K562 (cell line): ENCODE measurements around the gene MGAT5. TPM values are rescaled to one million over a fixed set of nuclear protein-coding genes. Genes with fewer than 3 reads are reported as not detected.

Experiments used
- ATAC-seq: fragments of 200-7000 bp; cut with Tn5 transposase; 3 replicates; pipeline ENCODE4 v1.9.1; 2020; ENCODE audit warnings: moderate library complexity
- BruUV-seq: library from RNA; stranded (reverse); fragments of 400-500 nt; replicated peaks from 2 replicates; lab custom pipeline; 2021; lab: Mats Ljungman, UMichigan
- CTCF ChIA-PET: fragments of 300-600 bp; formaldehyde crosslinking; extraction: SDS; loops from one replicate; lab custom pipeline; 2021; ENCODE audit warnings: low intra/inter-chr PET ratio; lab: Yijun Ruan, JAX
- POLR2A ChIA-PET: fragments of 300-600, 350-650 bp; sonication (Branson Sonifier 250); formaldehyde crosslinking; extraction: SDS; loops from one replicate; lab custom pipeline; 2021; ENCODE audit warnings: antibody characterized with exemption, inconsistent platforms; lab: Yijun Ruan, JAX
- DNase-seq, 4 experiments: peaks; one replicate each; pipeline versions ENCODE4 v3.0.0 to v3.0.0-alpha.2; 2011 to 2018; ENCODE audit warnings: low spot score in 3 of 4, mixed read lengths in 3 of 4; ENCODE audit errors: extremely low read depth in 1 of 4
- FAIRE-seq: peaks from 2 replicates; lab custom pipeline; 2011; peaks lifted over from hg19 to GRCh38; lab: Jason Lieb, UNC
- H2AFZ ChIP-seq: 2 replicates; pipeline ENCODE4 v1.6.0; 2011; ENCODE audit warnings: low read depth, low read length, control low read depth, inconsistent platforms
- H3K27ac ChIP-seq: fragments of 200-600 bp; 3 replicates; pipeline ENCODE4 v1.8.0; 2011; ENCODE audit warnings: low read depth, mild to moderate bottlenecking, control low read depth, inconsistent platforms, low read length, moderate library complexity, mixed read lengths; ENCODE audit errors: extremely low read depth
- H3K27me3 ChIP-seq, 2 experiments: fragments of 300-600 bp in 1 of 2; 2 replicates in 1 of 2; 3 replicates in 1 of 2; pipeline versions ENCODE4 v1.6.0 to v1.8.0; 2011; ENCODE audit warnings: inconsistent platforms in 2 of 2, low read length in 2 of 2, mild to moderate bottlenecking in 1 of 2, mixed read lengths in 1 of 2, moderate library complexity in 1 of 2; ENCODE audit not compliant: control insufficient read depth in 2 of 2, insufficient read depth in 2 of 2
- H3K36me3 ChIP-seq: fragments of 300-600 bp; 3 replicates; pipeline ENCODE4 v1.8.0; 2011; ENCODE audit warnings: mild to moderate bottlenecking, low read length, inconsistent platforms; ENCODE audit not compliant: control insufficient read depth, insufficient read depth
- H3K4me1 ChIP-seq, 2 experiments: fragments of 200-600 bp in 1 of 2; replicated peaks in 1 of 2; 2 replicates in 1 of 2; 3 replicates in 1 of 2; pipeline versions ENCODE4 v1.5.1 to v1.8.0; 2011; ENCODE audit warnings: inconsistent platforms in 2 of 2, low read length in 2 of 2, mild to moderate bottlenecking in 1 of 2, mixed read lengths in 1 of 2, moderate library complexity in 1 of 2; ENCODE audit not compliant: control insufficient read depth in 2 of 2, insufficient read depth in 2 of 2
- H3K4me2 ChIP-seq: 2 replicates; pipeline ENCODE4 v1.6.1; 2011; ENCODE audit warnings: low read length, control low read depth, inconsistent platforms, mixed read lengths; ENCODE audit not compliant: insufficient read depth
- H3K4me3 ChIP-seq: fragments of 200-600 bp; sonication (generic), shearing (Covaris generic); 2 replicates; pipeline ENCODE4 v1.5.1; 2016; ENCODE audit warnings: control low read depth, inconsistent platforms
- H3K79me2 ChIP-seq: fragments of 200-600 bp; 3 replicates; pipeline ENCODE4 v1.8.0; 2011; ENCODE audit warnings: low read length, inconsistent platforms; ENCODE audit not compliant: control insufficient read depth, insufficient read depth
- H3K9ac ChIP-seq, 2 experiments: 2 replicates each; pipeline versions ENCODE4 v1.6.0 to v1.6.1; 2011; ENCODE audit warnings: low read depth in 2 of 2, low read length in 2 of 2, control low read depth in 1 of 2, inconsistent platforms in 1 of 2, mild to moderate bottlenecking in 1 of 2, mixed read lengths in 1 of 2; ENCODE audit not compliant: insufficient read depth in 1 of 2
- H3K9me1 ChIP-seq: one replicate; pipeline ENCODE4 v1.6.0; 2011; ENCODE audit warnings: inconsistent platforms, mild to moderate bottlenecking, low read length, moderate library complexity; ENCODE audit not compliant: control insufficient read depth, insufficient read depth
- H3K9me3 ChIP-seq: replicated peaks from 2 replicates; pipeline ENCODE4 v1.5.1; 2011; ENCODE audit warnings: low read depth, low read length, inconsistent platforms; ENCODE audit not compliant: control insufficient read depth, insufficient read depth
- H4K20me1 ChIP-seq: replicated peaks from 2 replicates; pipeline ENCODE4 v1.6.1; 2011; ENCODE audit warnings: low read length, inconsistent platforms, mixed read lengths; ENCODE audit not compliant: control insufficient read depth, insufficient read depth
- CHAMP1 ChIP-seq: fragments of 450-650 bp; IDR thresholded peaks from 2 replicates; pipeline ENCODE4 v1.6.1; 2016; ENCODE audit warnings: mild to moderate bottlenecking
- PURB ChIP-seq: sonication (generic); formaldehyde crosslinking; IDR thresholded peaks from 2 replicates; pipeline ENCODE4 v1.9.0; 2021; ENCODE audit warnings: low read depth, mild to moderate bottlenecking, missing genetic modification reagents
- SOX6 ChIP-seq: fragments of 450-650 bp; IDR thresholded peaks from 2 replicates; pipeline ENCODE4 v1.6.1; 2014; ENCODE audit warnings: mild to moderate bottlenecking
- WGBS: fragments of 100-300 bp; shearing (Covaris generic); methylation state at CpG from one replicate; pipeline ENCODE4 v1.1.6; 2016; ENCODE audit warnings: low coverage, mixed read lengths; ENCODE audit not compliant: insufficient coverage; ENCODE audit errors: missing lambda C conversion rate; 5-methylcytosine and 5-hydroxymethylcytosine counted together
- in situ Hi-C: fragments of 300-500 bp; cut with MboI; formaldehyde crosslinking; loops from 4 replicates; pipeline ENCODE4 v1.15.0; 2018; ENCODE audit warnings: inconsistent platforms, mixed read lengths
- intact Hi-C: fragments of 100-400 bp; cut with micrococcal nuclease; formaldehyde crosslinking; loops from 2 replicates; pipeline ENCODE4 v1.14.2; 2022
- polyA plus RNA-seq, 8 experiments: library from polyadenylated mRNA; depleted of rRNA in 4 of 8; stranded (reverse) in 5 of 8; unstranded in 3 of 8; fragments of >200 nt; fragmentation: Nextera tagmentation in 2 of 8; fragmentation: Illumina TruSeq in 1 of 8; extraction: Ambion mirVana in 2 of 8; extraction: Trizol in 1 of 8; gene quantifications; 2 replicates each; pipeline versions ENCODE4 v1.2.1 to v1.2.3, GENCODE V29; 2011 to 2014; ENCODE audit warnings: inconsistent platforms in 1 of 8, missing spikeins in 1 of 8
- total RNA-seq, 7 experiments: library from RNA; depleted of rRNA in 6 of 7; stranded (reverse); fragments of >200 nt in 6 of 7; fragmentation: Illumina TruSeq in 2 of 7; extraction: Trizol in 2 of 7; gene quantifications; 2 replicates each; pipeline versions ENCODE4 v1.2.1 to v1.2.3, GENCODE V29; 2011 to 2021; ENCODE audit warnings: low replicate concordance in 1 of 7

The MGAT5 gene
- total and polyA plus RNA-seq, 9 of the 15 experiments (the other 6 are each of a cell fraction or from before 2014, with no cell fraction given) = 1.6 to 18.6 (median 11.1) TPM

- no peak for TF ChIP-seq PURB (CRISPR knock-in tag)
- TF ChIP-seq SOX6 = no peak
Observed at GRCh38 chr2:134453476-134453875, 199.6 kb downstream of the MGAT5 start (continued).

- Histone ChIP-seq H3K4me2 (no peak overlapping the region), H3K27me3 (peaks cover 2 to 38% of the 10 kb centered on the region in 2 experiments; a peak in 4 of 5 replicates), H3K4me3 (no peak overlapping the region), H4K20me1 (peaks cover 12% of the 10 kb centered on the region; the same call in 1 of the 2 replicates), H3K9ac (no peak overlapping the region), H3K4me1 (no peaks in the 10 kb centered on the region), H3K36me3 (no peaks in the 10 kb centered on the region), H3K27ac (no peak overlapping the region), H2AFZ (no peak overlapping the region), H3K79me2 (no peaks in the 10 kb centered on the region), H3K9me3 (no peaks in the 10 kb centered on the region), H3K9me1 (no peaks in the 10 kb centered on the region)
- POLR2A ChIA-PET = no interaction called here
- DNase-seq = no peak
- ATAC-seq = no peak
- BruUV-seq = no TSS peak
- WGBS = 20% methylated on average over 10 of the region's 10 CpGs
- TF ChIP-seq CHAMP1 = no peak
- in situ Hi-C loops = loop anchor here (10.0 kb wide), 1 partner anchor 339 kb away; no protein-coding TSS in a partner anchor
- intact Hi-C loops = no loop called here
- CTCF ChIA-PET = no interaction called here
- no peak for FAIRE-seq
Observed at GRCh38 chr2:134453973-134454372, 200.1 kb downstream of the MGAT5 start.
